ENCODE measurements around the gene MLYCD.

The MLYCD gene

DNA sequence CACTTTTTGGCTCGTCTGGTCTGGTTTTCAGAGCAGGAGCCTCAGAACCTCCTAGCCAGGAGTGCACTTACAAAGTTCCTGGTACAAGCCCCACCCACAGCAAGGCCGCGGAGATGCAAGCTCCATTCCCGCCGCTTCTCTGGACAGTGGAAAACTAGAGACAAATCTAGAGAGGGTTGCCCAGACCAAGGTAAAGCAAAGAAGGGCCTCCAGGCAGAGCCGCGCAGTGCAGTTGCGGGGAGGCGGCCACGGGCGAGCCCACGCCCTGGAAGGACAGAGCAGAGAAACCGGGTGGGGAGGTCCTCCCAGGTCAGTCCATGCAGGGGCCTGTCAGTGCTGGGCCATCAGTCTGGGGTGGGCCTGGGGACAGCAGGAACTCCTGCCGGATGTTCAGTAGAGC lies 43.2 kb downstream of the MLYCD start:
- no peak for DNase-seq

DNA sequence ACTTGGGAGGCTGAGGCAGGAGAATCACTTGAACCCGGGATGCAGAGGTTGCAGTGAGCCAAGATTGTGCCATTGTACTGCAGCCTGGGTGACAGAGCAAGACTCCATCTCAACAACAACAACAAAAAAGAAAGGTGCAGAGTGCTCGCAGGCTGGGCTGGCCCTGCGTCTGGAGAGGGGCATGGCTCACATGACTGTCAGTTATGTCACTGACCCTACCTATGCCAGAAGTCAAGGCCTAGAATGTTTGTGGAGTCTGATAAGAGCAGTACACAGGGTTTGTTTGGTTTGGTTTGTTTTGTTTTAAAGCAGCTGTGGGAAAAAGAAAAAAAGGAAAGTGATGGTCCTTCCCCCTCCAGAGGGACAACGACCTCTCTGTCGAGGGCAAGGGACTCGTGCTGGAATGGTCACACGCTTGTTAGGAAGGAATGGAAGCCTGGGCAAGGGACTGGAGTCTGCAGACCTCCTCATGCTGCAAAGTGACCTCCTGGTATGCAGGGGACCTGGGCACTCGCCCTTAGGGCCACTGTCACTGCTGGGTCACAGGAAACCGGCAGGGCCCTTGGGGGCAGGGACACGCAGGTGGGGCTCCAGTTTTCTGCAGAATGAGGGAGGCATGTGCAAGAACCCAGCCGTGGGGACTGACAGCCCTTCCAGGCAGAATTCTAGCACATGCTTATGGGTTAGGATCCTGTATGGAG lies 44.0 kb downstream of the MLYCD start:
- DNase-seq, result no peak

DNA sequence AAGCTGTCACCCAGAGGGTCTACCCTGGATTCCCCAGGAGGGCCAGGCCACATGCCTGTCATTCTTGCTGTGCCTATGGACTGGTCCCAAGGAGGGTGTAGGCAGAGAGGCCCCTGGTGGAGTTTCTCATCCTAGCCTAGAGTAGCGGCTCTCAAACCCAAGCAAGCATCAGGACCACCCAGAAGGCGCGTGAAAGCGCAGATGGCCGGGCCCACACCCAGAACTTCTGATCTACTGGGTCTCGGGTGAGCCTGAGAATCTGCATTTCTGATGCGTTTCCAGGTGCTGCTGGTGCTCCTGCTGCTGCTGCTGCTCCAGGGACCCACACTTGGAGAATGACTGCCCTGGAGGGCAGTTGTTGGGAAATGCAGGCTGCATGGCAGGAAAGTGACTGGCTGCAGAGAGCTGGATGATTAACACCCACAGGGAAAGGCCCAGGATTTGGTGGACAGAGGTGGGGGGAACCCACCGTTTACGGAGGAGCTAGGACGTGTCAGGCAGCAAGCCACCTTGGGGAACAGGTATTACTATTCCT lies 44.7 kb downstream of the MLYCD start:
- DNase-seq, result no peak

DNA sequence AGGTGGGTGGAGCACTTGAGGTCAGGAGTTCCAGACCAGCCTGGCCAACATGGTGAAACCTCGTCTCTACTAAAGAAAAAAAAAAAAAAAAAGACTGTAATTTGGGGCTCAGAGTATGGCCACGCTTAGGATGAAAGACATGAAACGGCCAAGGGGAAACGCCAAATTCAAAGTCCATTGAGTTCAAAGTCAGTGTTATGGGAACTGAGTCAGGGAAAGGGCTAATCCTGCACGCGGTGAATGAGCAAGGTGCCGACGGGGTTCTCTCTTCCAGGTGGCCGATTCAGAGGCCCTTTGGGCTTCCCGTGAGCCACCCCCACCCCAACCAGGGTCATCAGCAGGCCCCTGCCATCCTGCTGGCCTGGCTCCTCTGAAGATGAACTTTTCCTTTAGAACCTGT lies 46.7 kb downstream of the MLYCD start:
- no peak for DNase-seq

DNA sequence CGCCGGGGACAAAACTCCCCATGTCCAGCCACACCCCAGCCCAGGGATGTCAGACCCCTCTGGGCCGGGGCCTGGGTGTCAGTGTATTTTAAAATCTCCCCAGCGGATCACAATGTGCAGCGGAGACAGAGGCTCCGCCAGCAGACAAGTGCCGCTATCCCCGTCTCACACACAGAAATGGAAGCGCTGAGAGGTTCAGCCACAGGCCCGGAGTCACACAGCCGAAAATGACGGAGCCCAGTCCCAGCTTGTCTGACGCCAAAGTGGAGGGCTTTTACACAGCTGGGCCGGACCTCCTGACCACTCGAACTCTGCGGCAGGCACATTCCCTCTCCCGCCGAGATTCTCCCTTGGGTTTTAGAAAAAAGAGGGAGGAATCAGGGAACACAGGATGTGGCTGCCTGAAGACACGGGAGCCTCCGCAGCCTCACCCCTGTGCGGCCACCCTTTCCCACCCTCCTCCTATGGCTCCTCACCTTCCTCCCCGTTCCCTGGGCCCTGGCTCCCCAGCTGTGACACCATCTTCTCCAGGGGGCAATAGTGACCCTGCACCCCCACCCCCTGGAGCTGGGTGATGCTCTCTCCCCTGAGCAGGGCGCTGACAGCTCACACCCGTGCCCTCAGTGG lies 47.4 kb downstream of the MLYCD start:
- DNase-seq, result no peak

DNA sequence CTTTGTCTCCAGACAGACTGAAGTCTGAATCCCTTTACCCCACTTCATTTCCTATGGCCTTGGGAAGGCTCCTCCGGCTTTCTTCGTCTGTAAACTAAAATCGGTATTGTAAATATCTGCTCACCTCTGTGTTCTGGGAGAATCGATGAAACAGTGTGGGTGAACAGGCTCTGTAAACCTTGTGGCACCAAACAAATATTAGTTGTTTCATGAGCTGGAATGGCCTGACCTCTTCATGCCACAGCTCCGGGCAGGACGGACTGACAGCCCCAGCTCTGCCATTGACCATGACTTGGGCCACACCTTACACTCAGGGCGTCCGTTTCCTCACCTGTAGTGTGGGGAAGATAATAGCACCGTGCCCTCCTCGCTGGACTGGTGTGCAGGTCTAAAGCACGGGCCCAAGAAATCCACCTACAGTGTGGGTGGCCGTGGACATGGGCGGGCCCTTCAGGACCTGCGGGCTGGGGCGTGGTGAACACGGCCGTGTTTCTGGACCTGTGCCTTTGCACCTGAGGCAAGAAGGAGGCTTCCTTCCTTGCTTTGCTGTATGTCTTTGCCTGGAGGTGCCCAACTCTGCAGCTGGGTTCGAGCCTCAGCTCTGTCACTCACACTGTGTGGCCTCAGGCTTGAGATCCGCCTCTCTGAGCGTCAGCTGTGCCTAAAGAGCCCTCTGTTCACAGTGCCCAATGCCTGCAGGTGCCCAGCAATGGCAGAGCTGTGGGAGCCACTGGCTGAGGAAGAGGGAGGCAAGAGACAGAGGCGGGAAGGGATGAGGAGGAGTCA lies 48.1 kb downstream of the MLYCD start:
- DNase-seq, result no peak

DNA sequence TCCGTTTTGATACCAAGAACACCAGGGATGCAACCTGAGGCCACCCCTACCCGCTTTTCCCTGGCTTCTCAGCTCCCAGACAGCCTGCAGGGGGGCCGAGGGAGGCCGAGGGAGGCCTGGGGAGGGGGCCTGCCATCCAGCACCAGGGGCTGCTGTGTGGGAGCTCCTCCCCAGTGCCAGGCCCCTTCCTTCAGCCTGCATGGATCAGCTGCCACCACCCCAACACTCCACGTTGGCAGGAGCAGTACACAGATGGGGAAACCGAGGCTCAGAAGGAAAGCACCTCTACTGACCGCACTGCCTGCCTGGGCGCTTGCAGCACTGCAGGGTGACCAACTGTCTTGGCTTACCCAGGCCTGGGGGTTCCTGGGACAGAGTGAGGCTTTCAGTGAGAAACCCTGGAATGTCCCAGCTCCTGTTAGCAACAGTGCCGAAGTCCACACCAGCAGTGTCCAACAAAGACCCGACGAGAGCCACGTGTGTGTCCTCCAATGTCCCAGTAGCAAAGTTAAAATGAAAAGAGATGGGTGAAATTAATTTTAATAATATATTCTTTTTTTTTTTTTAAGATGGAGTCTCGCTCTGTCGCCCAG lies 48.8 kb downstream of the MLYCD start:
- DNase-seq, result no peak

DNA sequence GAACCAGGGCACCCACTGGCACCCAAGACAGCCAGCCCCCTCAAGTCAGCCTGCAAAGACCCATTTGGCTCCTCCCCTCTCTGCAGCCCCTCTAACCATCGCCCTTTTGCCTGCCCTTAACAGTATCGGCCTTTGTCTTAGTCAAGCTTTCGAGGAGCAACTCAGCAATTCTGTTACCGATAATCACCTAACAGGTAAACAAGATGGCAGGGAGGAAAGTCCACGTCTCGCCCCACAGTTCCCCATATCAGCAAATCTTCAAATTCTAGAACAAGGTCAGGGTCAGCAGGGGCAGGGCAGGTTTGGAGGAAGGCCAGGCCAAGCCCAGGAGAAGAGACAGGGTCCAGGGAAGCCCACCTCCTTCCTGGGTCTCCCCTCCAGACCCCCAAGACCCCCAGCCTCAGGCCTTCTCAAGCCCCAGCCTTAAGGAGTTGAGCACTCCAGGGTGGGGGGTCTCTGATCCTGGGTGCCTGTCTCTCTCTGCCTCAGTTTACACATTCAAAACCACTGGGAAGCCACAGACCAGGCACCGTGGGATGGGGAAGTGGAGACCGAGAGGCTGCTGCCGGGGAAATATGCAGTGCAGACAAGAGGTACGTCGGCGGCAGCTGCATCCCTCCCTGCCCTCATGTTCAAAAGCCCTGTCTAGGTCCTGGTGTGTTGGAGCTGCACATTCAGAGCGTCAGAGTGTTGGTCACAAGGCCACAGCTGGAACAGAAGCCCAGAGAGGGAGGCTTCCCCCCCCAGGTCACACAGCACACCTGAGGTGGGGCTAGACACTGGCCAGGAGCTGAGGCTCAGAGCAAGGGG lies 50.2 kb downstream of the MLYCD start:
- DNase-seq, result no peak

DNA sequence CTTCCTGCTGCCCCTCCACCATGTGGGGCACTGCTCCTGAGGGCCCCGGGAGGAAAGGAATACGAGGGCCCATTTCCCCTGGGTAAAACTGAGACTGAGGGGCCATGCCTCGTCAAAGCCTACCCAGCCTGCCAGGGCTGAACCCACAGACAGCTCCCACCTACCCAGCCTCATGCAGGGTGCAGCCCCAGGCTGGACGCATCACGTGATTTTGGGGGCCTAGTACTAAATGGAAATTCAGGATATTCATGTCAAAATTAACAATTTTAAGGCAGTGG lies 50.7 kb downstream of the MLYCD start:
- DNase-seq, result no peak

DNA sequence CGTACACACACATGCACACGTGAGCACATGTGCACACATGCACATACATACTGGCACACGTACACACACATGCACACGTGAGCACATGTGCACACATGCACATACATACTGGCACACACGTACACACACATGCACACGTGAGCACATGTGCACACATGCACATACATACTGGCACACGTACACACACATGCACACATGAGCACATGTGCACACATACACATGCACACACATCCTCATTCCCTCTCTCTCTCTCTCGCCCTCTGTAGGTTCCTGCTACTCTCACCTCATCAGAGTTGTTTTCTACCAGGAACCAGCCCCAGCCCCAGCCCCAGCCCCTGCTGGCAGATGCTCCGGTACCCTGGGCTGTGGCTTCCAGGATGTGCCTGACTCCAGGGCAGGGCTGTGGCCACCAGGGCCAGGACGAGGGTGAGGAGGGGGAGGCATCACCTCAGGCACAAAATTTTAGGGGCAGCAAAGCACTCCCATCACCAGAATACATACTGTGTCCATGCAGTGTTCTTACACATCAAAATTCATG lies 52.0 kb downstream of the MLYCD start:
- peak; percentile 24 for DNase-seq

DNA sequence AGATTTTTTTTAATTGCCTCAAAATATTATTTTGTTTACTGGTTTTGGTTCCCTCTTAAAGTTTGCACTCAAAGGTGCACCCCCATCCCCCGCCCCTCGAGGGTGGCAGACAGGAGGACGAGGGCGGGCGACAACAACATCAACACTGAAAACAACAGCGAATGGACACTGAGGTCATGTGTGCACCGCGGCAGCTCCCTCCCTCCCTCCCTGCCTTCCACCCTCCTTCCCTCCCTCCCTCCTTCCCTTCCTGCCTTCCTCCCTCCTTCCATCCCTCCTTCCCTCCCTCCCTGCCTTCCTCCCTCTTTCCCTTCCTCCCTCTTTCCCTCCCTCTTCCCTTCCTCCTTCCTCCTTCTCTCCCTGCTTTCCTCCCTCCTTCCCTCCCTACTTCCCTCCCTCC lies 52.6 kb downstream of the MLYCD start:
- peak; percentile 22 for DNase-seq

DNA sequence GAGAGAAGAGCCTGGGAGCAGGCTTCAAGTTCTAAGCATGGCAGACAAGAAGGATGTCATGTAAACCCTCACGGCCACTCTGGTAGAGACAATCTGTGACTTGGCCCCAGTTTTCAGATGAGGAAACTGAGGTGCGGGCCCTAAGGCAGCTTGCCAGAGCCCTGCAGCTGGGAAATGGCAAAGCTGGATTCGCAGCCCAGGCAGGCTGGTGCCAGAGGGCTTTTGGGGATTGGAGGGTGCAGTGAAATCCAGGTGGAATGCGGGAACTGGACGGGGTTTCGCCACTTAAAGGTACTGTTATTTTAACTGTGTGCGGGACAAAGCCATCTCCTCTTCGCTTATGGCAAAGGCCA lies 53.6 kb downstream of the MLYCD start:
- DNase-seq, result no peak

DNA sequence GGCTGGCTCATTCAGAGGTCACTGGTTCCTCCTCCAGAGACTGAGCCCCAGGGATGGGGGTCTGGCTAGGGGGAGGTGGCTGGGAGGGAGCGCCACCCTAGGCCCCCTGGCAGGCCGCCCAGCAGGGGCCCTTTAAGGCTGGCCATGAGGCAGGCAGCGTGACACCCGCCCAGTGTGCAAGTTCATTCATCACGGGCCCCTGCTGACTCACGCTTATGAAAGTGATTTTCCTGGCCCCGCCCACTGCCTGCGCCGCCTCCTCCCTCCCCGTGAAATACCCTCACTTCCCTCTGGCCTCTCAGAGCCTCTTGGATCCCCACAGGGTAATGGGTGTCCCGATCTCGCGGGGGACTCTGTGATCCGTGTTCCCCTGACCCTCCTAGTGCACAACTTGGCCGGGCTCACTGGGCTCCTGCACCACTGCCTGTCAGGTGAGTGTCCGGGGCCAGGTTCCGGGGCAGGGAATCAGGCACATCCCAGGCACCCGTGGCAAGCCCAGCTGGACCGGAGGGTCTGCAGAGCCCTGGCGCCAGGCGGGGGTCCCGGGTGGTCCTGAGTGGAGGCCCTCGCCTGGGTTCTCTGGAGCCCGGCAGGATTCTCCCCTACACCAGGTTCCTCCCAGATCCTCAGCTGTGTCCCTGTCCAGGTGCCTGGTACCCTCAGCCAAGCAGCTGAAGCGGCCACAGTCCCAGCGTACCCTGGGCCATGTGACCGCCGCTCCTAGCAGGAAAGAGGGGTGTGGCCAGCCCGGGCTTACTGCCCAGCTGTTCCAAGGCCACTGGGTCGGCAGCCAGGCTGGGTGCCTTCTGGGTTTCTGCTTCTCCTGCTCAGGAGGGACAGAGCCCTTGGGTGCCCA lies 54.3 kb downstream of the MLYCD start, which contains the start of gene OSGIN1:
OSGIN1 (plus strand) TSS at position 301 of the 856 bp plus-strand sequence. CDS start 4,432 bp downstream, outside the sequence.
- peak; percentile 92 for DNase-seq

DNA sequence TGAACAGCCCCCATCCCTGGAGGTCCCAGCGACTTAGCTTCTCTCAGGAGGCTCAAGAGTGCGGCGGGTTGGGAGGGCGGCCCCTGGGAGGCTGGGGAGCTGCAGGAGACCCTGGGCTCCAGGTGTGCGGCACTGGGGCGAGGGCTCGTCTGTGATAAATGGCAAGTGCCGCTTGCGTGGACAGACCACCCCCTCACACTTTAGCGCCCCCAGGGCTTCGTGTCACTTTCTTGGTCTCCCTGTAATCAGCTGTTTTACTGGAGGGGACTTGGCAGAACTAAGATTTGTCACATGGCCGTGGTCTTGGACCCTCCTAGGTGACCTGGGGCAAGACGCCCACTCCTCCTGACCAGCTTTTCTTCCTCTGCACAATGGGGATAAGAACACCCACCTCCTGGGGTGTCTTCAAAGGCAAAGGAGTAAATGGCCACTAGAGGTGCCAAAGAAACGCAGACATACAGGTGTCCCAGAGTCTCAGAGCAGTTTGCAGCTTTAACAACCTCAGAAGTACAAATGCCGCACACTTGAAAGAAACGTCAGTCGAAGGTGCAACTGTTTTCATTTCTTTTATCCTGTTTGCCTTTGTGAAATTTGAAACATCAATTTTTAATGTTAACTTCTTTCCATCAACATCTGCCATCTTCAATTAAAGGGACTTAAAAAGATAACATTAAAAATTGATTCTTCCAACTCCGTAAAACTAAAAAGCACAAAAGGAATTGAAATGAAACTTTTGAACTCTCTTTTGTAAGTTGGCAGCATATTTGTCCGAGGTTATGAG lies 55.1 kb downstream of the MLYCD start:
- DNase-seq, result peak; percentile 60

DNA sequence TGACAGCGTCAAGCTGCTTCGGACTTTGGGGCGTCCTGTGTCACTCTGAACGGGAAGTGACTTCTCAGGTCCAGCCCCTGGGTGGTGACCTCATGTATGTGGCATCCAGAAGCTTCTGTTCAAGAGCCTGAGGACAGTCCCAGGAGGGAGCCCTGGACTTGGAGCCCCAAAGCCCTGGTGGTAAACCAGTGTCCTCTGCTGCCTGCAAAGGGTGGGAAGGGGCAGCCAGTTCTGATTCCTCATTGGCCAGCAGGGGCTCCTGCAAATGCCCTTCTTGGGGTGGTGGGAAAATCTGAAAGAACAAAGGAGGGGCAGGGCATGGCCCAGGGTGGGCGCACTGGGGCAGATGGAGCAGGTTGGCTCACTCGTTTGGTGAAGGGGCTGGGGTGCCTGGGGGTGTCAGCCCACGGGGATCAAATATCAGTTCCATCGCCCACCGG lies 55.7 kb downstream of the MLYCD start:
- peak; percentile 56 for DNase-seq

DNA sequence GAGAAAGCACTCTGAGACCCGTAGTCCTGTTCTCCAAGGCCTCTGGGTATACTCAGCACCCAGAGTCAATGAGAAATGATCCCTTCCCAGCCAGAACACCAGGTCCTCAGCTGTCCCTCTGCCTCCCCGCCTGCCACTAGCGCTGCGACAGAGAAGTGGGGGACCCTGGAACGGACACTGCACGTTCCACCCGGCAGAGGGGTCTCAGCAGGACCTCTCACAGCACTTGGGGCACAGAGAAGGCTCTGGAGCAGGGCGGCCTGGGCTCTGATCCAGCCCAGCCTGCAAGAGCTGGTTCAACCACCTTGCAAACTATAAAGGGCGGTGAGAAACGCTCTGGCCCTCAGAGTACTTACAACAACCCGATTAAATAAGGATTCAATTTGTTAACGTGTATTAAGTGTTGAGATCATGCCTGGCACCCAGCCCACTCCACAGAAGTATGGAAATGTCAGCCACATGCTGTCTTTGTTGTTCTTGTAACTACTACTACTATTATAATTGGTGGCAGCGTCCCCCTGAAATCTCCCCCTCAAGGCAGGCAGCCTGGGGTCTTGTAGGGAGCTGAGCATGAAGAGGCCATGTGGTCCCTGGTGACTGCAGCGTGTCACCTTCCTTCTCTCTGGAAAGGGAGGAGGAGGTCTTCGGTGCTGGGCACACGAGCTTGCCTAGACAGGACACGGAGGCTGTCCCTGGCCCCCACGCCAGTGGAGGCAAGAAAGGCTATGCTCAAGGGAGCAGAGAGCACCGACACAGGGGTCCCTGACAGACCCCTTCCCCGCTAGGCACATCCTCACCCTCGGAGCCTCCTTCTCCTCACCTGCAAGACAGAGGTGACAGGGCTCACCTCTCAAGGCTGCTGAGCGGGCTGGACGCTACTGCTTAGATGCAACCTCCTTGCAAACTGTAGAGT lies 56.6 kb downstream of the MLYCD start:
- no peak for DNase-seq

DNA sequence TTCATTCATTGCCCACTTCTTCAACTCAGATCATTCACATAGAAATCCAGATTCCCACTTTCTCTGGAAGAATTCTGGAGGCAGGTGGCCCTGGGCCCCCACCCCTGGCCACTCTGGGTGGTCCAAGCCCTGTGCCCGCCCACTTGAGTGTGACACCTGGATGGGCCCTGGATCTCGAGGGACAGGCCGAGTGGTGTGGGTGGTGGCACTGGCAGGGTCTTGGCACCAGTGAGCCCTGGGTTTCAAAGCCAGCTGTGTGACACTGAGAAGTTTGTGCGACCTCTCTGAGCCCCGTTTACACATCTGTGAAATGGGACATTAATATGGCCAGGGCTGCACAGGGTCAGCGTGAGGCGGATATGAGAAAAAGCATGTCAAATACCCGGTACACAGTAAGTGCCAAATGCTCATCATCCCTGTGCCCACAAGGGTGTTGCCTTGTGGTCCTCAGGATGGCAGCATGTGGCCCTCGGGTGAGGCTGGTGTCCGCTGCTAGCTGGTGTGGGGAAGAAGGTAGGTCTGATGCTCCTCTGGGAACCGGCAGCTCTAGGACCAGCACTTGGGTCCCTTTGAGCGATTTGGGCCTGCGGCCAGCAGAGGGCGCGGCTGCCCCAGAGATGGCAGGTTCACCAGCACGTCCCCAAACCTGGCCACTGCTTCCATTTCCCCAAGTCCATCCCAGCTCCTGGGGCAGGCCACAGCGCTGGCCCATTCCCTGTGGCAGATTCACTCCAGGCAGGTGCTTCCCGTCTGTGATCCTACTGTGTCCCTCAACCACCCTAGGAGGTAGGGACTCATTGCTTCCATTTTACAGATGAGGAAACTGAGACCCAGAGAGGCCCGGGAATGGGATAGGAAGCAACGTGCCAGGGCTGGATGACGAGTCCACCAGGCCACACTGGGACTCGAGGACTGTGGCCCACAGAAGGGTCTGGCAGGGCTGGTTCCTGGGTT lies 57.7 kb downstream of the MLYCD start:
- peak; percentile 79 for DNase-seq

DNA sequence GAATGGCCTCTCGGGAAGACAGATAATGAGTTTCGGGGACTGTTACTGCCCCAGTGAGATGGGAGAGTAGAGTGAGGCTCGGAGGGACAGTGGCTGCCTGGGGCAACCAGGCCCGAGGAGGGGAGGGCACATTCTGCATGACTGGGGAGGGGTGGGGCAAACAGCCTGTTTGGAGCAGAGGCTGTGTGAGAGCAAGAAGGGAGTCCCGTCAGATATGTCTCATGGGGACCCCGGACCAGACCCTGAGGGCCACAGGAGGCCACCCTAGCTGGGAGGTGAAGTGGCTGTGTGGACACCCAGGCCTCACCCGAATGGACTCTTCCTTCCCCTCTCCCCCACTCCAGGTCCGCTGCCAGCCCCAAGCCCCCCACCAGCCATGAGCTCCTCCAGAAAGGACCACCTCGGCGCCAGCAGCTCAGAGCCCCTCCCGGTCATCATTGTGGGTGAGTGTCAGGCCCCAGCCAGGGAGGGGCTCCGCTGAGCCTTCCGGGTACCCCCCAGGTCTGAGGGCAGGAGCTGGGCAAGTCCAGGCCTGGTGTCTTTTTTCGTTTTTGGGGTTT lies 58.5 kb downstream of the MLYCD start:
- DNase-seq, result no peak
